Ascending aorta (tissue), 2 donors: ENCODE measurements around the gene PFKP. TPM values are rescaled to one million over a fixed set of nuclear protein-coding genes. Genes with fewer than 3 reads are reported as not detected.

Source experiments
- DNase-seq, 2 donors: peaks; one replicate each; pipeline ENCODE4 v3.0.0-alpha.2; 2019; ENCODE audit warnings: low spot score in 2 of 2
- H3K27ac ChIP-seq, 2 donors: fragments of 200-600 bp; sonication (generic); one replicate each; pipeline ENCODE4 v1.5.1; 2016 to 2017; ENCODE audit warnings: mild to moderate bottlenecking in 1 of 2
- H3K27me3 ChIP-seq: fragments of 200-600 bp; sonication (generic); one replicate; pipeline ENCODE4 v1.5.1; 2017
- H3K36me3 ChIP-seq, 2 donors: fragments of 200-600 bp; sonication (generic); one replicate each; pipeline ENCODE4 v1.5.1; 2016
- H3K4me1 ChIP-seq, 2 donors: fragments of 200-600 bp; sonication (generic); one replicate each; pipeline ENCODE4 v1.5.1; 2016 to 2017; ENCODE audit warnings: mild to moderate bottlenecking in 1 of 2
- H3K4me3 ChIP-seq, 2 donors: fragments of 200-600 bp; sonication (generic); one replicate each; pipeline ENCODE4 v1.5.1; 2016 to 2017; ENCODE audit warnings: mild to moderate bottlenecking in 1 of 2
- H3K9me3 ChIP-seq, 2 donors: fragments of 200-600 bp; sonication (generic); one replicate each; pipeline ENCODE4 v1.5.1; 2016
- intact Hi-C: fragments of 100-400 bp; cut with DNase I; formaldehyde crosslinking; loops from one replicate; pipeline ENCODE4 v1.15.1; 2023
- total RNA-seq: library from RNA; depleted of rRNA; stranded (reverse); fragments of >200 nt; gene quantifications from one replicate; pipeline ENCODE4 v1.1.0, GENCODE V29; 2016
- TF ChIP-seq, protein P1 (sequence below), 3 experiments: fragments of 200-600 bp in 2 of 3; fragments of 450-650 bp in 1 of 3; sonication (generic) in 2 of 3; IDR thresholded peaks; one replicate each; pipeline ENCODE4 v1.5.1; 2016 to 2019; ENCODE audit warnings: antibody characterized with exemption in 3 of 3, mild to moderate bottlenecking in 1 of 3, moderate library complexity in 1 of 3

Gene PFKP
- total RNA-seq, 1 donor from 2014 or later, result 197 TPM

DNA sequence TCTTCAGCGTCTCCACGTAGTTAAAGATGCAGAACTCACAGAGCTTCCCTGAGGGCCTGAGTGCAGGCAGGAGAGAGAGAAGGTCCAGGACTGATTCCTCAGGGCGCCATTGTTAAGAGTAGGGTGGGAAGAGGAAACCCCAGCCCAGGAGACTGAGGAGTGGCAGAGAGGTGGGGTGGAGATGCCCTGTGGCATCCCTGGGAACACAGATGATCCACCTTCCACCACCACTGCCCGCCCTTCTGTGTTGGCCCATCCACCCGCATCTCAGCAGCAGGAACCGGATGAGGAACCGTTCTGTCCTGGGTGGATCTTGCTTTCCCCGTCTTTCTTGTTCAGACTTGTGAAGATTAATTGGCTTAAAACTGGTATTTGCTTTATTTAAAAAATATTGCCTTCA, 48.3 kb downstream of the PFKP start:
- H3K9me3 ChIP-seq, result no peaks in the 10 kb centered on the region
- peaks cover 50 to 68% of the 10 kb centered on the region in 2 donors for H3K36me3 ChIP-seq
- H3K27ac ChIP-seq, result no peak overlapping the region
- H3K27me3 ChIP-seq, result no peaks in the 10 kb centered on the region
- TF ChIP-seq, protein P1, sequence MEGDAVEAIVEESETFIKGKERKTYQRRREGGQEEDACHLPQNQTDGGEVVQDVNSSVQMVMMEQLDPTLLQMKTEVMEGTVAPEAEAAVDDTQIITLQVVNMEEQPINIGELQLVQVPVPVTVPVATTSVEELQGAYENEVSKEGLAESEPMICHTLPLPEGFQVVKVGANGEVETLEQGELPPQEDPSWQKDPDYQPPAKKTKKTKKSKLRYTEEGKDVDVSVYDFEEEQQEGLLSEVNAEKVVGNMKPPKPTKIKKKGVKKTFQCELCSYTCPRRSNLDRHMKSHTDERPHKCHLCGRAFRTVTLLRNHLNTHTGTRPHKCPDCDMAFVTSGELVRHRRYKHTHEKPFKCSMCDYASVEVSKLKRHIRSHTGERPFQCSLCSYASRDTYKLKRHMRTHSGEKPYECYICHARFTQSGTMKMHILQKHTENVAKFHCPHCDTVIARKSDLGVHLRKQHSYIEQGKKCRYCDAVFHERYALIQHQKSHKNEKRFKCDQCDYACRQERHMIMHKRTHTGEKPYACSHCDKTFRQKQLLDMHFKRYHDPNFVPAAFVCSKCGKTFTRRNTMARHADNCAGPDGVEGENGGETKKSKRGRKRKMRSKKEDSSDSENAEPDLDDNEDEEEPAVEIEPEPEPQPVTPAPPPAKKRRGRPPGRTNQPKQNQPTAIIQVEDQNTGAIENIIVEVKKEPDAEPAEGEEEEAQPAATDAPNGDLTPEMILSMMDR (IDR thresholded peaks at IDR 0.05), result no peak
- no peaks in the 10 kb centered on the region for H3K4me1 ChIP-seq
- no peak overlapping the region for H3K4me3 ChIP-seq
- intact Hi-C loops, result no loop called here
- DNase-seq, result no peak

DNA sequence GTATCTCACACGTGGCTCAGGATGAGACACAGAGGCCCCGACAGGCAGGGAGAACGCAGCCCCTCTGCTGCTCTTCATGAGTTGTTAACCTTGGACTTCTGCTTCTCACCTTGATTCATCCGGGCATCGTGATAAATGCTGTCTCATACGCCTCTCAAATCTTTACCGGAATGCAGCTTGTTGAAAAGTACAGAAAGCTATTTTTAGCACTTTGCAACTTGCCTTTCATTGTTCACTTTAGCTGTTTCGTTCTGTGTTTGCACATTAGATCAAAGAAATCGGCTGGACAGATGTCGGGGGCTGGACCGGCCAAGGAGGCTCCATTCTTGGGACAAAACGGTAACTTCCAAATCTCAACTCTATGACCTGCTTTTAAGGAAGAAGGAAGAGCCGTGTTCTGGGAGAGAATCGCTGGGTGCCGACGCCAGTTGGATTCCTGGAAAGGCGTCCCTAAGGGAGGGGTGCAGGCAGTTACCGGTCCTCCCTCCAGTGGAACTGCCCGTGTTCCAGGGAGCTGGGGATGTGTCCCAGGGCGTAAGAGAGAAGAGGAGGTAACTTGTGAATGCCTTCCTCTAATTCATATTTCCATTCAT, 49.3 kb downstream of the PFKP start:
- TF ChIP-seq, protein P1 (IDR thresholded peaks at IDR 0.05), result no peak
- Histone ChIP-seq H3K36me3 (peaks cover 45 to 70% of the 10 kb centered on the region in 2 donors), H3K27me3 (no peaks in the 10 kb centered on the region), H3K9me3 (no peaks in the 10 kb centered on the region), H3K4me3 (no peak overlapping the region), H3K4me1 (no peaks in the 10 kb centered on the region), H3K27ac (no peak overlapping the region)
- intact Hi-C loops, result no loop called here
- no peak for DNase-seq

DNA sequence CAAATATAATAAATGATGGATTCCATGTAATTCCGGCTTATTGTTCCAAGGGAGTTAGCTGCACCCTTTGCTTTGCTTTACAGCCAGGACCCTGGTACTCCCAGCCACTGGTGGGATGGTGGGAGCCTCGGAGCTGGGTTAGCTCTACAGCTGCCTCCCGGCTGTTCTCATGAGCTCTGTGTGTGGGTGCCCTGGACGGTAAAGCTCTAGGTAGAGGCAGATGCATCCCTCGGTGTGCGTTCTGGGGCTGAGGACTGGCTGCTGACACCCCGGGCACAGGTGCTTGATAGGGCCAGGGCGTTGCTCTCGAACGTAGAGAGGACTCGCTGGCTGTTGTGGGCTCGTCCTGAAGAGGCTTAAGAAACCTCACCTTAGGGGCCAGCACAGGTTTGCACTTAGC, 50.1 kb downstream of the PFKP start:
- Histone ChIP-seq H3K36me3 (peaks cover 46 to 68% of the 10 kb centered on the region in 2 donors), H3K27ac (no peak overlapping the region)

DNA sequence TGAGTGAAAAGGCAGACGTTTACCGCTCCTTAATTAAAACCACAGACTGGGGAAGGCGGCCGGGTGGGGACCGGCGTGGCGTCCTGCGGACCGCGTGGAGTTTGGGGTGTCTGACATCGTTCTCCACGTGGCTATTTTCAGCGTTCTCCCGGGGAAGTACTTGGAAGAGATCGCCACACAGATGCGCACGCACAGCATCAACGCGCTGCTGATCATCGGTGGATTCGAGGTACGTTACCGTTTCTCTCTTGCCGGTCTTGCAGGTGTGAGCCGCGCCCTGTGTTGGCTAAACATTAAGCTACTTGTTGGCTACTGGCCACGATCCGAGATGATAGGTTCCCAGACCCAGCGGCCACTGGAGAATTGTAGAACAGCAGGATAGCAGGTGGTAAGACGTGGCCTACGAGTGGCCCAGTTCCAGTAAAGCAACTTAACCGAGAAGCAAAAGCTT, 51.3 kb downstream of the PFKP start:
- Histone ChIP-seq H3K9me3 (no peaks in the 10 kb centered on the region), H3K4me3 (no peak overlapping the region), H3K27me3 (no peaks in the 10 kb centered on the region), H3K36me3 (peaks cover 46 to 69% of the 10 kb centered on the region in 2 donors), H3K27ac (no peak overlapping the region), H3K4me1 (no peaks in the 10 kb centered on the region)
- TF ChIP-seq, protein P1 (IDR thresholded peaks at IDR 0.05), result no peak
- DNase-seq, result no peak
- intact Hi-C loops, result no loop called here

More for the DNA sequence above, 50.1 kb downstream of the PFKP start:
- no peak for DNase-seq
- no peaks in the 10 kb centered on the region for H3K9me3 ChIP-seq
- TF ChIP-seq, protein P1 (IDR thresholded peaks at IDR 0.05), result no peak
- H3K4me3 ChIP-seq, result no peak overlapping the region
- H3K4me1 ChIP-seq, result no peaks in the 10 kb centered on the region
- no peaks in the 10 kb centered on the region for H3K27me3 ChIP-seq
- intact Hi-C loops, result no loop called here

DNA sequence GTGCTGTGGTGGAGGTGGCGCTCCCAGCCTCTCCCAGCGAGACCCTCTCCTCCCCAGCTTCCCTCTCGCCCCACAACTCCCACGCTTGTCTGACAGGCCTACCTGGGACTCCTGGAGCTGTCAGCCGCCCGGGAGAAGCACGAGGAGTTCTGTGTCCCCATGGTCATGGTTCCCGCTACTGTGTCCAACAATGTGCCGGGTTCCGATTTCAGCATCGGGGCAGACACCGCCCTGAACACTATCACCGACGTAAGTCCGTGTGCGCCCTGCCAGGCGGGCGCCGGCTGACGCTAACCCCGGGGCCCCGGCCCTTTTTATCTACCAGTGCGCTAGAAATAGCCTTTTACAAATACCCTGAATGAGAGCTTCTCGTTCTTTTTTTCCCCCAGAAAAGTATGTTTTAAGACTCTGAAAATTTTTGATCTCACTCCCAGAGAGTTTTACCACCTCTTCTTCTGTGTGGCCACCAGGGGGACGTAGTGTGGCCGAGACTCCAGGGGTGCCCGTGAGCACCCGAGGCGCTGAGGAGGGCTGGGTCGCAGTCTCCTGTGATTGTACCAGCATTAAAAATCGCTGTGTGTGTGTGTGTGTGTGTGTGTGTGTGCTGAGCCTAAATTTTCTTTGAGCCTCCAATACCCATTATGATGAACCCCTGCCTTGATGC, 52.6 kb downstream of the PFKP start:
- no peak overlapping the region for H3K4me3 ChIP-seq

More for the DNA sequence above, 52.6 kb downstream of the PFKP start:
- H3K27me3 ChIP-seq, result no peaks in the 10 kb centered on the region
- intact Hi-C loops, result loop anchor here (5.0 kb wide), 1 partner anchor 53 kb away; the partner anchor contains the start of gene PFKP
- no peaks in the 10 kb centered on the region for H3K4me1 ChIP-seq
- H3K27ac ChIP-seq, result peak overlapping the region; percentile 56 to 77
- TF ChIP-seq, protein P1 (IDR thresholded peaks at IDR 0.05), result peak; percentile 52 to 79 (median 55)
- DNase-seq, result no peak
- H3K36me3 ChIP-seq, result peaks cover 45 to 72% of the 10 kb centered on the region in 2 donors
- no peaks in the 10 kb centered on the region for H3K9me3 ChIP-seq
